HG02798 (cell line): ENCODE measurements around the gene MTMR3.

Experiments
- ATAC-seq: cut with Tn5 transposase; IDR thresholded peaks from one replicate; pipeline ENCODE4 v1.9.1; 2021; ENCODE audit warnings: mild to moderate bottlenecking; ENCODE audit not compliant: unreplicated experiment, poor library complexity

The MTMR3 gene

GRCh38 chr22:29994943-29995342, 112.0 kb downstream of the MTMR3 start:
- no peak for ATAC-seq

- no peak for ATAC-seq
Measured at GRCh38 chr22:29997107-29997506, 114.1 kb downstream of the MTMR3 start.

- ATAC-seq = no peak
Measured at GRCh38 chr22:29997516-29997915, 114.5 kb downstream of the MTMR3 start.

GRCh38 chr22:29998627-29999384, 115.8 kb downstream of the MTMR3 start:
- ATAC-seq = no peak

GRCh38 chr22:30000566-30000965, 117.6 kb downstream of the MTMR3 start:
- no peak for ATAC-seq

GRCh38 chr22:30001459-30001858, 118.5 kb downstream of the MTMR3 start:
- ATAC-seq = no peak

GRCh38 chr22:30002861-30003486, 120.0 kb downstream of the MTMR3 start:
- ATAC-seq = no peak

- no peak for ATAC-seq
Measured at GRCh38 chr22:30004101-30004500, 121.1 kb downstream of the MTMR3 start.

- ATAC-seq = no peak
Measured at GRCh38 chr22:30004694-30005093, 121.7 kb downstream of the MTMR3 start.

GRCh38 chr22:30005213-30005857, 122.4 kb downstream of the MTMR3 start:
- ATAC-seq = no peak

- no peak for ATAC-seq
Measured at GRCh38 chr22:30007361-30007760, 124.4 kb downstream of the MTMR3 start.

- ATAC-seq = no peak
Measured at GRCh38 chr22:30008401-30008800, 125.4 kb downstream of the MTMR3 start.

GRCh38 chr22:30009478-30009877, 126.5 kb downstream of the MTMR3 start:
- no peak for ATAC-seq

- no peak for ATAC-seq
Measured at GRCh38 chr22:30010789-30011405, 127.9 kb downstream of the MTMR3 start.

- ATAC-seq = no peak
Measured at GRCh38 chr22:30013201-30013600, 130.2 kb downstream of the MTMR3 start.

GRCh38 chr22:30014244-30014643, 131.3 kb downstream of the MTMR3 start:
- ATAC-seq = no peak

- no peak for ATAC-seq
Measured at GRCh38 chr22:30015229-30015797, 132.3 kb downstream of the MTMR3 start.

- ATAC-seq = no peak
Measured at GRCh38 chr22:30015846-30016245, 132.9 kb downstream of the MTMR3 start.

GRCh38 chr22:30016596-30016995, 133.6 kb downstream of the MTMR3 start:
- no peak for ATAC-seq

GRCh38 chr22:30017375-30018223, 134.6 kb downstream of the MTMR3 start:
- no peak for ATAC-seq
